ENCODE data around the gene MCC. TPM values are rescaled to one million over a fixed set of nuclear protein-coding genes. Genes with fewer than 3 reads are reported as not detected.

Gene MCC
- total RNA-seq, 1 experiment from 2014 or later: 7.6 TPM

DNA sequence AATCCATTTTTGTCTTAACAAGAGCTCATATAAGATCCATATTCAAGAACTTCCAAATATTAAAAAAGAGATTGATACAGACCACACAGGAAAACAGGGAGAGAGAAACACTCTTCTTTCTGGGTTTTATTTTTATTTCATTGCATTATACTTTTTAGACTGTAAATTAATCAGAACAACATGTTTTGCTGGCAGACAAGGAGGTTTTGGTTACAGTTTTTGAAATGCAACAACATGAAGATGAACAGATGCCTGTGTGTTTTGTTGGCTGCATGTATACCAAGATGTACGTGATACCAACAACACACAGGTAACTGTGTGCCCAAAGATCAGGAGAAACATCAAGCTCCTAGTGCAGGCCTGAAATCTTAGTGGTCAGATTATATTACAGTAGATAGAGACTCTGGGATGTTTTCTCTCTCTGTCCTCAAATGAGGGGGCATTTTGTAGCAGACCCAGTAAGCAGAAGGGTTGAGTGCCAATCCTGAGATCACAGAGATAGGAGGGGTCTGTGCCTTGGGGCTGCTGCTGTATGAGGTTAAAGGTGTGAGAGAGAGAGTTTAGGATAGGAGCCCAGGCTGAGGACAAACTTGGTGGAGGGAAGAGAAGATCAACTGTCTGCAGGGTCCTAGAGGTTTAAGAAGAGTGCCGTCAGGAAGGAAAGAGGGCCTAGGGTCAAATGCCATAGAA is 359.5 kb downstream of the MCC start:
- H3K36me3 Mint-ChIP-seq (ENCODE audit: insufficient read depth in 1 of 3, low read depth in 3 of 3): peaks cover 9 to 13% (median 9%) of the 10 kb centered on the region in 3 experiments
- no peak for TF ChIP-seq CTCF (conservative IDR thresholded peaks at IDR 0.05)

More for the DNA sequence above, 359.5 kb downstream of the MCC start:
- H3K79me1 ChIP-seq (ENCODE audit: insufficient read depth, low read depth, low read length, poor library complexity, severe bottlenecking): no peaks in the 10 kb centered on the region
- no peak for DNase-seq
- no peaks in the 10 kb centered on the region for H3K9me3 ChIP-seq (ENCODE audit: control insufficient read depth, low read depth, low read length)
- H3K23me2 ChIP-seq (ENCODE audit: insufficient read length, low read depth, low read length, poor library complexity, severe bottlenecking): no peaks in the 10 kb centered on the region
- H3K56ac ChIP-seq (ENCODE audit: insufficient read length, low read depth, low read length): no peak overlapping the region
- H3K79me2 ChIP-seq (ENCODE audit: insufficient read depth, low read length): no peaks in the 10 kb centered on the region
- H2BK15ac ChIP-seq (ENCODE audit: low read depth, low read length): no peak overlapping the region
- H3K27me3 ChIP-seq (ENCODE audit: insufficient read depth, low read length): no peaks in the 10 kb centered on the region
- H3K23ac ChIP-seq (ENCODE audit: insufficient read length, low read depth, low read length): no peak overlapping the region
- H3K4ac ChIP-seq (ENCODE audit: low read depth, low read length): no peak overlapping the region
- no peak overlapping the region for H4K5ac ChIP-seq (ENCODE audit: insufficient read length, low read depth, low read length)
- no peak overlapping the region for H3K18ac ChIP-seq (ENCODE audit: insufficient read length, low read depth, low read length)
- H3K4me3 Mint-ChIP-seq: no peak overlapping the region
- H3K4me1 Mint-ChIP-seq: peaks cover 25 to 27% of the 10 kb centered on the region in 2 experiments
- H4K8ac ChIP-seq (replicated peaks; ENCODE audit: insufficient read length, low read depth, low read length): no peak overlapping the region
- no peak overlapping the region for H2BK120ac ChIP-seq (ENCODE audit: low read depth, low read length, poor library complexity, severe bottlenecking)
- H2BK5ac ChIP-seq (ENCODE audit: insufficient read length, low read length): no peak overlapping the region
- no peaks in the 10 kb centered on the region for H4K20me1 ChIP-seq (ENCODE audit: control insufficient read depth, insufficient read depth, insufficient read length)
- H2AFZ ChIP-seq (ENCODE audit: low read length): no peak overlapping the region
- no peak overlapping the region for H3K27ac Mint-ChIP-seq
- H3K4me1 ChIP-seq (ENCODE audit: insufficient read depth, low read length): peaks cover 5% of the 10 kb centered on the region; the same call in 1 of the 2 replicates
- no peak overlapping the region for H2AK5ac ChIP-seq (ENCODE audit: insufficient read length, low read length)
- no CpG with 5 or more reads among the region's 2 CpGs for WGBS (ENCODE audit: extremely low coverage, insufficient read length, low lambda C conversion rate)
- peaks cover 3 to 16% of the 10 kb centered on the region in 2 experiments; a peak in 4 of 5 replicates for H3K9me3 Mint-ChIP-seq
- no peak overlapping the region for H3T11ph ChIP-seq (ENCODE audit: low read length)
- H3K9ac ChIP-seq (ENCODE audit: extremely low read depth, insufficient read length, low read length): no peak overlapping the region
- H3K27me3 Mint-ChIP-seq (ENCODE audit: low read depth): peaks cover 2% of the 10 kb centered on the region
- H3K27ac ChIP-seq (ENCODE audit: insufficient read length, low read depth, low read length): no peak overlapping the region
- no peak overlapping the region for H2BK12ac ChIP-seq (ENCODE audit: insufficient read length, low read depth, low read length)
- no peak overlapping the region for H4K91ac ChIP-seq (ENCODE audit: insufficient read length, low read depth, low read length)
- H3K4me2 ChIP-seq (ENCODE audit: insufficient read depth, insufficient read length, low read length): no peak overlapping the region
- H2BK20ac ChIP-seq (ENCODE audit: low read depth, low read length, poor library complexity, severe bottlenecking): no peak overlapping the region
- H3K14ac ChIP-seq (ENCODE audit: insufficient read depth, low read length): no peak overlapping the region

Data from H9 (cell line).